HUES6 (cell line): Measurements from ENCODE around the gene LEMD1.

Experiments
- H3K27ac ChIP-seq: 2 replicates; pipeline ENCODE4 v1.7.0; 2013; ENCODE audit warnings: low read depth, mild to moderate bottlenecking, low read length, inconsistent platforms
- H3K27me3 ChIP-seq: 2 replicates; pipeline ENCODE4 v1.6.1; 2013; ENCODE audit warnings: low read length; ENCODE audit not compliant: control insufficient read depth, insufficient read depth
- H3K36me3 ChIP-seq: 2 replicates; pipeline ENCODE4 v1.6.1; 2013; ENCODE audit warnings: low read length; ENCODE audit not compliant: control insufficient read depth, insufficient read depth
- H3K4me1 ChIP-seq: 2 replicates; pipeline ENCODE4 v1.6.1; 2013; ENCODE audit warnings: low read length; ENCODE audit not compliant: control insufficient read depth, insufficient read depth
- H3K4me3 ChIP-seq: 2 replicates; pipeline ENCODE4 v1.5.1; 2013; ENCODE audit warnings: low read depth, low read length
- H3K9ac ChIP-seq: one replicate; pipeline ENCODE4 v1.6.1; 2013; ENCODE audit warnings: mild to moderate bottlenecking, low read length
- H3K9me3 ChIP-seq: 2 replicates; pipeline ENCODE4 v1.6.1; 2013; ENCODE audit warnings: low read depth, low read length; ENCODE audit not compliant: control insufficient read depth, insufficient read depth

The LEMD1 gene, protein sequence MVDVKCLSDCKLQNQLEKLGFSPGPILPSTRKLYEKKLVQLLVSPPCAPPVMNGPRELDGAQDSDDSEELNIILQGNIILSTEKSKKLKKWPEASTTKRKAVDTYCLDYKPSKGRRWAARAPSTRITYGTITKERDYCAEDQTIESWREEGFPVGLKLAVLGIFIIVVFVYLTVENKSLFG

DNA sequence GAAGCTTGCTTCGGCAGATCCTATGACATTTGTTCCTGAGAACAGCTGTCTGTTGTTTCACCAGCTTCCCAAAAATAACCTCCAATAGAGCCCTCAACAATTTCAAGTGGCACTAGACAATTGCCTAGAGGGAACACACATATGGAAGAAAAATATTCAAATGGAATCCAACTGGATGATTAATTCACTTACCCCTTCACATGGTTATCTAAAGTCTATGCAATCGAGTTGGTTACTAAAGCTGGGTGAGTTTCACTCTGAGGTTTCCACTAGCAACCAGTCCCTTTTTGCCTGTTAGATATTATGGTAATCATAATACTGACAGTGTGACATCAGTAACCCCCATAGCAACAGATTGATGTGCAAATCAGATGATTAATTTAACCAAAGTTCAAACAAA lies at the start of gene LEMD1:
Gene LEMD1 (minus strand): TSS at position 259 of the 400 bp plus-strand sequence. CDS start 1,520 bp downstream, outside the sequence.
- H3K36me3 ChIP-seq = no peaks in the 10 kb centered on the region
- no peaks in the 10 kb centered on the region; the same call in 1 of the 2 replicates for H3K4me1 ChIP-seq
- no peaks in the 10 kb centered on the region for H3K9me3 ChIP-seq
- H3K9ac ChIP-seq = no peak within 1 kb of the TSS
- H3K4me3 ChIP-seq = no peak within 1 kb of the TSS
- no peak within 1 kb of the TSS for H3K27ac ChIP-seq
- peaks cover 16% of the 10 kb centered on the region for H3K27me3 ChIP-seq

DNA sequence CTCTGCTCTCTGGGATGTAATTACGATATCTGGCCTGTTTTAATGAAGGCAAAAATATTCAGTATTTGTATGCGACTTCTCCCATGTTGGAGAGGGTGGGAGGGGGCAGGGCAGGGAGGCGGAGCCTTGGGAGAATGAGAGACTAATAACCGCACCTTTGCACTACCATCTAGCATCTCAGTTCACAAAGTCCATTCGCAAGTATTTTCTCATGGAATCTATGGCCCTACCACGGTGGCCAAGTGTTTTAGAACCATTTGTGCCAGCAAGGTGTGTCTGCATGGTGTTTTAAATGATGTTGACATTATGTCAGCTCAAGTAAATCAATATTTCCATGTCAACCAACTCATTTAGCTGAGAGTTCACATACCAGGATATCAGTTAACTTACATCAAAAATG lies 48.3 kb upstream of the LEMD1 start:
- no peaks in the 10 kb centered on the region for H3K27me3 ChIP-seq
- H3K27ac ChIP-seq = no peak overlapping the region

DNA sequence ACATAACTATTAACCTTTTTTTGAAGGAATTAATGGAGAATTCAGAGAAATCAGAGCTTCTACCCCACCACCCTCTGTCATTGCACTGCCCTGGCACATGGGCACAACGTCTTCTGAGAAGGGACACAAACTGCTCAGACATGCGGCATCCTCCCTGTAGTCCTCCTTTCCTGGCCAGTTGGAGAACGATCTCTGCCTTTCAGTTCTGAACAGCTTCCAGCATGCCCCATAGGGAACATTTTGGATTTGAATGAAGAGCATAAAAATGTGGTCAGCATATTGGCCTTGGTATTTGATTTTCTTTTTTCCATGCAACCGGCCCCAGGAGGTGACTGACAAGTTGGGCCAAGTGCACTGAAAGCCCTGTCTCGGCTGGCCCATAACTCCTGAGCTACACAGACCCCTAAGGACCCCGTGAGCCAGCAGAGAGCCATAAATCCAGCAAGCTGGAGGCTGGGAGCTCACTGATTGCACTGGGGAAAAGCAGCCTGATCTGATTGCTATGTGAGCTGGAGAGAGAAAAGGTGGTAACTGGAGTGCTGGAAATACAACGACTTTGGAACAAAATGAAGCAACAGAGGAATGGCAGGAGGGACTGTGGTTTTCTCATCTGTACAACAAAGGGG lies 44.9 kb upstream of the LEMD1 start:
- H3K9ac ChIP-seq = no peak overlapping the region

More for the DNA sequence above, 48.3 kb upstream of the LEMD1 start:
- H3K9me3 ChIP-seq = peaks cover 6% of the 10 kb centered on the region
- no peaks in the 10 kb centered on the region for H3K36me3 ChIP-seq
- H3K4me3 ChIP-seq = no peak overlapping the region
- H3K4me1 ChIP-seq = peaks cover 20% of the 10 kb centered on the region
- H3K9ac ChIP-seq = no peak overlapping the region

GRCh38 chr1:205465392-205465791 lies 43.5 kb upstream of the LEMD1 start:
- Histone ChIP-seq H3K9me3 (no peaks in the 10 kb centered on the region), H3K27me3 (peaks cover 6% of the 10 kb centered on the region; the same call in 1 of the 2 replicates), H3K27ac (no peak overlapping the region), H3K36me3 (no peaks in the 10 kb centered on the region), H3K9ac (no peak overlapping the region), H3K4me1 (peaks cover 8% of the 10 kb centered on the region; the same call in 1 of the 2 replicates), H3K4me3 (no peak overlapping the region)

More for the DNA sequence above, 44.9 kb upstream of the LEMD1 start:
- Histone ChIP-seq H3K9me3 (no peaks in the 10 kb centered on the region), H3K27ac (no peak overlapping the region), H3K4me3 (no peak overlapping the region), H3K4me1 (peaks cover 8% of the 10 kb centered on the region; the same call in 1 of the 2 replicates), H3K27me3 (no peaks in the 10 kb centered on the region), H3K36me3 (no peaks in the 10 kb centered on the region)

DNA sequence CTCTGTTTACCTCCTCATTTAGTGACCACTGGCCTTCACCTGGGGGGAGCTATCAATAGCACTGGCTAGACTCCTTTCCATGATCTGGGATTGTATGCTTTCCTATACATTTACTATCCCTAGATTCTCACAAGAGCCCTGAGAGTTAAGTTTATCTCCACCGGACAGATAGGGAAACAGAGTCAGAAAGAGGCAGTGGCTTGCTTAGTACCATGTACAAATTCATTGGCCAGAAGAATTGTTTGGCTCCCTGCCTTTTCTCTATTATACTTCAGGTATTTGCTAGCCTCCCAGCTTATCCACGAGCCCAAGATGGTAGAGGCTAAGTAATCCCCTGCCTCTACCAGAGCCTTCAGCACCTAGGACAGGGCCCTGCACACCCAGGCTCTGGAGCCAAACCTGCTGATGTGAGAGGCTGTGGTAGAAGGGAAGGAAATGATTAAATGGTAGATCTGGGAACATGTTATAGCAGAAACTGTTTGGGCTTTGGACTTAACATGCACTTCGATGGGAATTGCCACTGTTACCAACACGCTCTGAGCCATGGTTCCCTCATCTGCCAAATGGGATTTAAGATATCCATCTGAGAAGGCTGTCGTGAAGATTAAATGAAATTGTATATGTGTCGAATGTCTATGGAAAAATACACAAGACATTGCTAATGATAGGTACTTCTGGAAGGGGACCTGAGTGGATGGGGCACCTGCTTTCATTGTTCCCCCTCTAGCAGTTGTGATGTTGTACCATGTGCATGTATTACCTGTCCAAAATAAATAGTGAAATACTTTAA lies 37.1 kb upstream of the LEMD1 start:
- H3K27me3 ChIP-seq = peaks cover 6% of the 10 kb centered on the region; the same call in 1 of the 2 replicates

DNA sequence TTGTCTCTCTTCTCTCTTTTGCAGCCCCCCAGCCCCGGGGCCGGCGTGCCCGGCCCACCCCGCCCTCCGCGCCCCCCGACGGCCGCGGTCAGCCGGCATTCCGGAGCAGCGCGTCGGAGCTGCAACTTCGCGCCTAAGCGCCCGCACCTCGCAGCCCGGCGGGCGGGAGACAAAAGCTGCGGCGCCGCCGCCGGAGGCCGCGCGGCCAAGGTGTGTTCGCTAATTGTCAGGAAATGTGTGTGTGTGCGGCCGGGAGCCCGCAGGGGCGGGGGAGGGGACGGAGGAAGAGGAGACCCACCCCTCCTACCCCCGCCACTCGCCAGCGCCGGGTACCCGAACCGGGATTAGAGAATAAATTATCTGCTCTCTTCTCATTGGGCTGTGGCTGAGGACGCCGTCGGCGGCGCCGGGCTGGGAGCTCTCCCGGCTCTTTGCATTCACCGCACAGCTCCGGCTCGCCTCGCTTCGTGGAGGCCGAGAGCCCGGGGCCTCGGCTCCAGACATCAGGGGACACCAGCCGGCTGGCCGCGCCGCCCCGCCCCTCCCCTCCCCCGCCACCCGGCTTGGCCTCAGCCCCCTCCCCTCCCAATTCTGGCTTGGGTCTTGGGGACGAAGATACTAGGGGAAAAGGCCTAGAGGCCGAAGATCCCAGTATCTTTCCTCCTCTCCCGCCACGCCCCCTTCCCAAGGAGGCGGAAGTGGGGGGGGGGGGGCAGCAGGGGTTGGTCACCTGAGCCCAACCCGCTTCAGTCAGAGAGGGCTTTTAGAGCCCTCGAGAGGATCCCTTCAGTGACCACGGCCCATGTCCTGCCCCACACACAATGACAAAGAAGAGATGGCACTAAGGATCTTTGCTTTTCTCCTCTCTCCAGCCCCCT lies 35.3 kb upstream of the LEMD1 start:
- Histone ChIP-seq H3K36me3 (peaks cover 8% of the 10 kb centered on the region; the same call in 1 of the 2 replicates), H3K27me3 (peaks cover 6% of the 10 kb centered on the region; the same call in 1 of the 2 replicates), H3K4me3 (peak overlapping the region; percentile 92), H3K9ac (peak overlapping the region; percentile 85), H3K9me3 (no peaks in the 10 kb centered on the region), H3K4me1 (peaks cover 35% of the 10 kb centered on the region), H3K27ac (peak overlapping the region; percentile 72; the same call in 1 of the 2 replicates)

More for the DNA sequence above, 37.1 kb upstream of the LEMD1 start:
- Histone ChIP-seq H3K9ac (no peak overlapping the region), H3K9me3 (no peaks in the 10 kb centered on the region), H3K4me1 (peaks cover 19% of the 10 kb centered on the region), H3K4me3 (no peak overlapping the region), H3K36me3 (peaks cover 2% of the 10 kb centered on the region; the same call in 1 of the 2 replicates), H3K27ac (no peak overlapping the region)

GRCh38 chr1:205456383-205456867 lies 34.6 kb upstream of the LEMD1 start:
- Histone ChIP-seq H3K36me3 (peaks cover 8% of the 10 kb centered on the region; the same call in 1 of the 2 replicates), H3K27ac (peak overlapping the region; percentile 72; the same call in 1 of the 2 replicates), H3K9ac (peak overlapping the region; percentile 85), H3K27me3 (peaks cover 5% of the 10 kb centered on the region; the same call in 1 of the 2 replicates), H3K4me3 (peak overlapping the region; percentile 92), H3K4me1 (peaks cover 42% of the 10 kb centered on the region), H3K9me3 (no peaks in the 10 kb centered on the region)

DNA sequence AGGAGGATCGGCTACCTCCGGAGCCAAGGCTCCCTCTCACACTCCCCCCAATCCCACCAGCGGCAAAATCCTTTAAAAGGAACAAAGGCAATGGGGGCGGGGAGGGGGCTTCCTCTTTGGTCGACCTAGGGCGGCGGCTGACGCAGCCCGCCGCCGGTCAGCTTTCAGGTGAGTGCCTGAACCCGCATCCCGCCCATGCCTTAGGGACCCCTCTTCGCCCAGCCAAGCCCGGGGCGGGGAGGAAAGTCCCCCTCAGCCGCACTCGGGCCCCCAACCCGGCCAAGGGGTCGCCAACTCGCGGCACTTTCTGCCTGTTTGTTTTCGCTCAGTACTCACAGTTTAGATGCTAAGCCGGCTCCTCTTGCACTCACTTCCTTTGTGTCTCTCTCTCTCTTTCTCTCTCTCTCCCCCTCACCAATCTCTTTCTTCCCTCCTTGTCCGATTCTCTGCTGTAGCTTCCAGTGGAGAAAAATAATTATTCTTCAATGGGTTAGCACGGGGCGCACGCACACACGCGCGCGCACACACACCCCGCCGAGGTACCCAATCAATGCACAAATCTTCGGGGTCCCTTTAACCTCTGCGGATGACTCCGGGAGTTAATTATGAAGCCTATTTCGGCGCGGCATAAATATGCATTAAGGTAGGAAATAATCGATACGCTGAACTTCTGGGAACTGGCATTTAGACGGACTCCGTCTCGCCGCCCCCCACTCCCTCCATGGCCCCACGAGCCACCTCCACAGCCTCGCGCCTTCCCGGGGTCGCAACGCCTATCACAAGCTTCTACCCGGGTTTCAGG lies 33.9 kb upstream of the LEMD1 start, which contains the start of gene BLACAT1:
Gene BLACAT1 (minus strand): TSS at position 465 of the 802 bp plus-strand sequence.
- no peaks in the 10 kb centered on the region for H3K27me3 ChIP-seq
- H3K27ac ChIP-seq = peak within 1 kb of the TSS; percentile 72; the same call in 1 of the 2 replicates
- no peaks in the 10 kb centered on the region for H3K9me3 ChIP-seq
- H3K4me1 ChIP-seq = peaks cover 48% of the 10 kb centered on the region
- H3K36me3 ChIP-seq = peaks cover 8% of the 10 kb centered on the region; the same call in 1 of the 2 replicates
- H3K9ac ChIP-seq = peak within 1 kb of the TSS; percentile 85
- H3K4me3 ChIP-seq = peak within 1 kb of the TSS; percentile 92

- peak overlapping the region; percentile 72; the same call in 1 of the 2 replicates for H3K27ac ChIP-seq
- no peaks in the 10 kb centered on the region for H3K9me3 ChIP-seq
- peaks cover 8% of the 10 kb centered on the region; the same call in 1 of the 2 replicates for H3K36me3 ChIP-seq
- peak overlapping the region; percentile 85 for H3K9ac ChIP-seq
- H3K4me1 ChIP-seq = peaks cover 53% of the 10 kb centered on the region
- H3K27me3 ChIP-seq = no peaks in the 10 kb centered on the region
- peak overlapping the region; percentile 92 for H3K4me3 ChIP-seq
These were observed 33.1 kb upstream of the LEMD1 start for GRCh38 chr1:205454903-205455335.
